Astrocyte of the cerebellum (primary cell): ENCODE measurements around the gene CD4.

Source experiments
- DNase-seq: peaks from one replicate; pipeline ENCODE4 v3.0.0-alpha.2; 2011; ENCODE audit warnings: low read depth
- H3K4me3 ChIP-seq: 2 replicates; pipeline ENCODE4 v1.5.1; 2011; ENCODE audit warnings: mild to moderate bottlenecking, low read depth, low read length, moderate library complexity
- in situ Hi-C: cut with HindIII; loops from 2 replicates; pipeline ENCODE4 v1.10.0; 2017; ENCODE audit warnings: low sequenced_read_pairs
- TF ChIP-seq, protein P1 (sequence below): IDR thresholded peaks from 2 replicates; pipeline ENCODE4 v1.5.1; 2012; ENCODE audit warnings: low read length, low read depth, moderate library complexity, mild to moderate bottlenecking; ENCODE audit errors: missing control alignments

The CD4 gene

DNA sequence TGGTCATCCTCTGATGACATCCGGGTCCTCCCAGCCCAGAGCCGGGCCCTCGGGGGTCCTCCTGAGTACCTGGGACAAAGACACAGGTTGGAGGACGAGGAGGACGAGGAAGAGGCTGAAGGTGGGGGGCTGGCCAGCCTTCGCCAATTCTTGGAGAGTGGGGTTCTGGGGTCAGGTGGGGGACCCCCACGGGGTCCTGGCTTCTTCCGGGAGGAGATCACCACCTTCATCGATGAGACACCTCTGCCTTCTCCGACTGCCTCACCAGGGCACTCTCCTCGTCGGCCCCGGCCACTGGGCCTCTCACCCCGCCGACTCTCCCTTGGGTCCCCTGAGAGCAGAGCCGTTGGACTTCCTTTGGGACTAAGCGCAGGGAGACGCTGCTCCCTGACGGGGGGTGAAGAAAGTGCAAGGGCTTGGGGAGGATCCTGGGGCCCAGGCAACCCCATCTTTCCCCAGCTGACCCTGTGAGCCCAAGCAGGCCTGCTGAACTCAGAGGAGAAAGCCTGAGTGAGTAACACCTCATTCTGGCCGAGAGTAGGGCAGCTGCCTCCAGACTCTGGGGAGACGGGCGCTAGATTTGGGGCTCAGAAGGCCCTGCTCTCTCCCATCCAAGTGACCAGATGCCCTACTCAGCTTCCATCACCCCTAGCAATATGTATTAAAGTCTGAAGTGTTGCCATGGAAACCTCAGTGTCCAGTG, 37.6 kb downstream of the CD4 start:
- H3K4me3 ChIP-seq = no peak overlapping the region
- DNase-seq = no peak
- TF ChIP-seq, protein P1, sequence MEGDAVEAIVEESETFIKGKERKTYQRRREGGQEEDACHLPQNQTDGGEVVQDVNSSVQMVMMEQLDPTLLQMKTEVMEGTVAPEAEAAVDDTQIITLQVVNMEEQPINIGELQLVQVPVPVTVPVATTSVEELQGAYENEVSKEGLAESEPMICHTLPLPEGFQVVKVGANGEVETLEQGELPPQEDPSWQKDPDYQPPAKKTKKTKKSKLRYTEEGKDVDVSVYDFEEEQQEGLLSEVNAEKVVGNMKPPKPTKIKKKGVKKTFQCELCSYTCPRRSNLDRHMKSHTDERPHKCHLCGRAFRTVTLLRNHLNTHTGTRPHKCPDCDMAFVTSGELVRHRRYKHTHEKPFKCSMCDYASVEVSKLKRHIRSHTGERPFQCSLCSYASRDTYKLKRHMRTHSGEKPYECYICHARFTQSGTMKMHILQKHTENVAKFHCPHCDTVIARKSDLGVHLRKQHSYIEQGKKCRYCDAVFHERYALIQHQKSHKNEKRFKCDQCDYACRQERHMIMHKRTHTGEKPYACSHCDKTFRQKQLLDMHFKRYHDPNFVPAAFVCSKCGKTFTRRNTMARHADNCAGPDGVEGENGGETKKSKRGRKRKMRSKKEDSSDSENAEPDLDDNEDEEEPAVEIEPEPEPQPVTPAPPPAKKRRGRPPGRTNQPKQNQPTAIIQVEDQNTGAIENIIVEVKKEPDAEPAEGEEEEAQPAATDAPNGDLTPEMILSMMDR = no peak
- in situ Hi-C loops = no loop called here

DNA sequence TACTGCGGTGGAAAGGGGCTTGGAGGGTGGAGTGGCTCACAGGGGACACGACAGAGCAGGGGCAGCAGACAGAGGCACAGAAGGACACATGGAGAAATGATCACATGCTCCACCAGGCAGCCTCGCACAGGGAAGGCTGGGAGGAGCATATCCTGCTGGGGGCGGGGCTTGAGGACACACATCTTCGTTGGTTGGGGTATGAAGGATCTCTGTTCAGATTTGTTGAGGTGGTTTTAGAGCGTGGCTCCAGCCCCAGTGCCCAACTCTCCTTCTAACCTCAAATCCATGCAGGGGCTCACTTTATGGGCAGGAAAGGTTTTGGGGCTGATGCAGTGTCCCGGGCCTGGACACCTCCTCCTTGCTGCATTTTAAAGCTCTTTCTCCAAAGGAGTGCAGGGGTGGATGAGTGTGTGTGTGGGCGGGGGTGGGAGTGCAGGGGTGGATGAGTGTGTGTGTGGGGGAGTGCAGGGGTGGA, 38.1 kb downstream of the CD4 start:
- peak overlapping the region; percentile 92 for H3K4me3 ChIP-seq
- TF ChIP-seq, protein P1 = no peak
- DNase-seq = no peak
- in situ Hi-C loops = no loop called here

DNA sequence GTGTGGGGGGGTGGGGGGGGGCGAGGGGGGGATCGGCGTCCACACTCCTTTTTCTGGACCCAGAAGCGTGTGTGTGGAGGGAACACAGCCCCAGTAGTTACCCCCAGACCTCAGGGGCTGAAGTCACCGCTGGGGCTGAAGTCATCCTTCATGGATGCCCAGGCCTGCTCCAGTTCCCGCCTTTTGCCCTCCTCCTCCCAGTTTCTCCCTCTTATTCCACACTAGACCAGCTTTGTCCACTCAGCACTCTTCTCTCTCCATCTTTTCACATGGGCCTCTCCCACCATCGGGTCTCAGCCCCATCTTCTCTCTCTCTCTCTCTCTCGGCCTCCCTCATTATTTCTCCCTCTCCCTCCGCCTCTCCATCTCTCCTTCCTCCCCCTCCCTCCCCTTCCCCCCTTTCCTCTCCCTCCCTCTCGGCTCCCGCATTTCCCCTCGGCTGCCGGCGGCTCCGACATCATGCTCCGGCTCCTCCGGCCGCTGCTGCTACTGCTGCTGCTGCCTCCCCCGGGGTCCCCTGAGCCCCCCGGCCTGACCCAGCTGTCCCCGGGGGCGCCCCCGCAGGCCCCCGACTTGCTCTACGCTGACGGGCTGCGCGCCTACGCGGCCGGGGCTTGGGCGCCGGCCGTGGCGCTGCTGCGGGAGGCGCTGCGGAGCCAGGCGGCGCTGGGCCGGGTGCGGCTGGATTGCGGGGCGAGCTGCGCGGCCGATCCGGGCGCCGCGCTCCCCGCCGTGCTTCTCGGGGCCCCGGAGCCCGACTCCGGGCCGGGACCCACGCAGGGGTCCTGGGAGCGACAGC, 38.9 kb downstream of the CD4 start, which contains the start of gene P3H3:
Gene P3H3 (plus strand): TSS at position 426 of the 799 bp plus-strand sequence. CDS start 34 bp downstream, at position 460.
- TF ChIP-seq, protein P1 = no peak
- peak within 1 kb of the TSS; percentile 92 for H3K4me3 ChIP-seq
- no peak for DNase-seq
- in situ Hi-C loops = no loop called here

- in situ Hi-C loops = no loop called here
- peak overlapping the region; percentile 92 for H3K4me3 ChIP-seq
- TF ChIP-seq, protein P1 = no peak
- no peak for DNase-seq
These were observed 39.6 kb downstream of the CD4 start for GRCh38 chr12:6828781-6829535.

GRCh38 chr12:6829536-6830220, 40.4 kb downstream of the CD4 start:
- no peak for DNase-seq
- in situ Hi-C loops = no loop called here
- H3K4me3 ChIP-seq = peak overlapping the region; percentile 92
- TF ChIP-seq, protein P1 = peak; percentile 42

DNA sequence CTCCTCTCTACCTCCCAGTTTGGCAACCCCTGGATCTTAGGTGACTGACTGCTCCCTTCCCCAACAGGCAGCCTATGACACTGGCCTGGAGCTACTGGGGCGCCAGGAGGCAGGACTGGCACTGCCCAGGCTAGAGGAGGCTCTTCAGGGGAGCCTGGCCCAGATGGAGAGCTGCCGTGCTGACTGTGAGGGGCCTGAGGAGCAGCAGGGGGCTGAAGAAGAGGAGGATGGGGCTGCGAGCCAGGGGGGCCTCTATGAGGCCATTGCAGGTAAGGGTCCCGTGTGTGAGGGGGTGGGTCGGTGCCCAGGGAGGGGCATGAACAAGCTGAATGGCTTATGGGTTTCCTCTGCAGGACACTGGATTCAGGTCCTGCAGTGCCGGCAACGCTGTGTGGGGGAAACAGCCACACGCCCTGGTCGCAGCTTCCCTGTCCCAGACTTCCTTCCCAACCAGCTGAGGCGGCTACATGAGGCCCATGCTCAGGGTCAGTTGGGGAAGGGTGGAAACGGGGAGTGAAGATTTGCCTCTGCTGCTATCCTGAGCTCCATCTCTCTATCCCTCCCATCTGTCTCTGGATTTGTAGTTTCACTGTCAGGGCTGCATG, 41.1 kb downstream of the CD4 start:
- H3K4me3 ChIP-seq = peak overlapping the region; percentile 92
- TF ChIP-seq, protein P1 = no peak

More for the DNA sequence above, 41.1 kb downstream of the CD4 start:
- DNase-seq = no peak
- in situ Hi-C loops = no loop called here
